HG02642 (cell line): ENCODE data around the gene VPS35.
"Not testable (repeated sequence)": the region's sequence is repeated elsewhere in the genome, so short reads cannot be mapped to it uniquely, and the experiment has no call there.

Source experiments
- ATAC-seq: cut with Tn5 transposase; IDR thresholded peaks from one replicate; pipeline ENCODE4 v1.9.1; 2021; ENCODE audit warnings: mild to moderate bottlenecking; ENCODE audit not compliant: unreplicated experiment, poor library complexity

Gene VPS35

DNA sequence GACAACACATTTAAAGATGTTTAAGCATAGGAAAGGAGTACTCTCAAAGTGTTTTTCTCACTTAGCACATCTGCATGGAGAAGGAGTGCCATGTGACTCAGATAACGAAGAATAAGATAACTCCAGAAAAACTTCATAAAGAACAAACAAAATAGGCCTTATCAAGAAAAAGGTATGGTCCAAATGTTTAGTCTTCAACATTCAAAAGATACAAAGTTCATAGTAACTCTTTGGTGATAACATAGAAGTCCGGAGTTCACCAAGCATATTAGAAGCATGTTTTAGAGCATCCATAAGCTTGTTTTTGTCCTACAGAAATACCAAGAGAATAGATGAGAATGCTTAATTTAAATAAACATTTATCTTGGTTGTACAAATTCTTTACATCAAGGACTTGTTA is 7.1 kb downstream of the VPS35 start:
- not testable (repeated sequence) for ATAC-seq

DNA sequence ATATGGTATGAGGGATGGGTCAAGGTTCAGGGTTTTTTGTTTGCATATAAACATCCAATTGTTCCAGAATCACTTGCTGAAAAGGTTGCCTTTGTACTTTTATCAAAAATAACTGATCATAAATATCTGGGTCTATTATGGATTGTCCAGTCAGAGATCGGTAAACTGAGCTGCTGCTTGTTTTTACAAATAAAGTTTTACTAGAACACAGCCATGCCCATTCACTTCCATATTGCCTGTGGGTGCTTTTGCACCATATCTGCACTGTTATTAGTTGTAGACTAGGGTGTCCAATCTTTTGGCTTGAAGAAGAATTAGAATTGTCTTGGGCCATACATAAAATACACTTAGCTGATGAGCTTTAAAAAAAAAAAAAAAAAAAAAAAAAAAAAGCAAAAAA is 11.0 kb downstream of the VPS35 start:
- not testable (repeated sequence) for ATAC-seq

DNA sequence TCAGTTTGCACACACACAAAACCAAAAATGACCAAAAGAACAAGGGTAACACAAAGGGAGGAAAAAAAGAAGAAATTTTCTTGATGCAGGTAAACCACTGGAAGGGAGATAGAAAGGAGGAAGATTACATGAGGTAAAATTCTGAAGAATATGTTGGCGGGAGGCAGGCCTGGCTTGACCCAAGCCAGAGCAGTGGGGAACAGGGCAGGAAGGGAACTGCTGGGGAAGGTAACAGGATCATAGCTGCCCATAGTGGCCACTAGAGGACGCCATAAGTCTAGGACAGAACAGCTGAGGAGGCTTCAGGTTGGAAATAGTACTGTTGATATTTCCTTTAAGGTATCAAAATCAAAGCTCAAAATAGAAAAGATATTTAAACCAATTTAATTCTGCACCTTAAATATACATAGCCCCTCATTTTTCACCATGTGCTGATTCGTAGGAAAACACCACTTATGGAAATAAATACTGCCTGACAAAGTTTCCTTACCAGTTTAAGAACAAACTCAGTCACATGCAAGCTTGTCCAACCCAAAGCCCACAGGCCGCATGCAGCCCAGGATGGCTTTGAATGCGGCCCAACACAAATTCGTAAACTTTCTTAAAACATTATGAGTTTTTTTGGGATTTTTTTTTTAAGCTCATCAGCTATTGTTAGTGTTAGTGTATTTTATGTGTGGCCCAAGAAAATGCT is 15.5 kb downstream of the VPS35 start:
- peak; percentile 76 for ATAC-seq

DNA sequence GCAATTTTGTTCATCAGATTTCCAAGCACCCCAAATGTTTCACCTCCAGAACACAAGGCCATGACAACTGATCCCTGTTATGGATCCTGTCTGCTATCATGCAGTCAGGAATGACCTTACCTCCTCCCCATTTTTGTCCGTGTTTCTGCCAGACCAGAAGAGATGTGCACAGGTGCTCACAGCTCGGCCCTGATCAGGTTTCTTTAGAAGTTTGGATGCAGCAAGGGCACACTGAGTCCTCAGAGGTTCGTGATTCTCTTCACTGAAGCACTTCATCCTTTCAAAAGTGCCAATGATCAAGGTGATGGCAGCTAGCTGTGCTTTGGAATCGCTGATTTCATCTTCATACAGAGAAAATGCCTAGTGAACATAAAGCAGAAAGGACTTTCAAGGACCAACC is 26.9 kb downstream of the VPS35 start:
- ATAC-seq, result no peak

DNA sequence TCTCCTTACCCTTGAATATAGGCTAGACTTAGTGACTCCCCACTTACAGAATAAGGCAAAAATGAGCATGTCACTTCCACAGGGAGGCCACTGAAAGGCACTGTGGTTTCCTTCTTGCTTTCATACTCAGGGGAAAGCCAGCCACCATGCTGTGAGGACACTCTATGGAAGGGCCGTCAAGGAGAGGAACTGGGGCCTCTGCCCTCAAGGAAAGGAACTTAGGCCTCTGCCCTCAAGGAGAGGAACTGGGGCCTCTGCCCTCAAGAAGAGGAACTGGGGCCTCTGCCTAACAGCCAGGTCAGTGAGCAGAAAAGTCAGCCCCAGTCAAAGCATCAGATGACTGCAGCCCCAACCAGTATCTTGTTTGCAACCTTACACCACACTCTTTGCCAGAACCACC is 30.1 kb downstream of the VPS35 start:
- peak; percentile 96 for ATAC-seq

DNA sequence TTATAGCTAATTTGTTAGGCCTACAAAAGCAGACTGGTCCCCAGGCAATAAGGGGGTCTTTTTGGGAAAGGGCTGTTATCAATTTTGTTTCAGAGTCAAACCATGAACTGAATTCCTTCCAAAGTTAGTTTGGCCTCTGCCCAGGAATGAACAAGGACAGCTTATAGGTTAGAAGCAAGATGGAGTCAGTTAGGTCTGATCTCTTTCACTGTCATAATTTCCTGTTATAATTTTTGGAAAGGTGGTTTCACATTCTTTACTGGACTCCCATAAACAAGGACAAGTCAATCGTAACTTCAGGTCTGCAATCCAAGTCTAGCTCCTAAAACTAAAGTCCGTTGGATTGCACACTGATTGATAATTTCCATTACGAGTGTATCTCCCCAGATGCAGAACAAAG is 37.7 kb downstream of the VPS35 start:
- ATAC-seq, result no peak

DNA sequence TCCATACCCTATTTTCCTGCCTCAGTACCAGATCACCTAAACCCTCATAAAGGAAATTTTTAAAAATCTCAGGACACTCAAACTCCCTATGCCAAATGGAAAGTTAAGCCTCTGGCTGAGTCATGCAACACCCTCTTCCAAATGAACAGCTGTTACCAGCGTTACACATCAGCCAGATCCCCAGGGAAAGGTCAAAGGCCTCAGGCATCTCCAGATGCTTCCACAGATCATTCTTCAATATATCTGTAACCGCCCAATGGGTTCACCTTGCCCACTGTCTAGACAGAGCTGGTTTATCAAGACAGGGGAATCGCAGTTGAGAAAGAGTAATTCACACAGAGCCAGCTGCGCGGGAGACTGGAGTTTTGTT is 38.7 kb downstream of the VPS35 start:
- no peak for ATAC-seq

DNA sequence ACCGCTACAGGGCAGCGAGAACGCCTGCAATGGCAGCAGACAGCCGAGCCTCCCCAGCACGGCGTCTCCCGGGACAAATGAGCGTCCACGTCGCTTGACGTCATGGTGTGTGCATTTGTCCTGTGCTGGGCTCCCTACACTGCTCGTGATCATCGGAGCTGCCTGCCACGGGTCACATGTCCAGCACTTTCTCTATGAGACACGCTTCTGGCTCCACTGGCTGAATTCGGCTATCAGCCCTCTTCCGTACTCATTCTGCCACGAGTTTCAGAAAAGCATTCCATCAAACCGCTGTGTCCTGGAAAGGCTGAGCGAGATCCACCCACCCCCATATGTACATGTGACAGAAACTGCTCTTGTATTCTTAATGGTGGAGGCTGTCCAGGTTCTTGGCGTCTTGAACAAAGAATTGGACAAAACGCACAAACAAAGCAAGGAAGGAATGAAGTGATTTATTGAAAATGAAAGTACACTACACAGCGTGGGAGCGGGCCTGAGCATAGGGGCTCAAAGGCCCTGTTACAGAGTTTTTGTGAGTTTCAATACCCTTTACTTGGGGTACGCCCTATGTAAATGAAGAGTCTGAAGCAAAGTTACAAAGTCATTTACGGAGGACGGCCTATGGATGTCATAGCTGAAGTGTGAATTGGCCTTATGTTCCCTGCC is 39.3 kb downstream of the VPS35 start:
- no peak for ATAC-seq

DNA sequence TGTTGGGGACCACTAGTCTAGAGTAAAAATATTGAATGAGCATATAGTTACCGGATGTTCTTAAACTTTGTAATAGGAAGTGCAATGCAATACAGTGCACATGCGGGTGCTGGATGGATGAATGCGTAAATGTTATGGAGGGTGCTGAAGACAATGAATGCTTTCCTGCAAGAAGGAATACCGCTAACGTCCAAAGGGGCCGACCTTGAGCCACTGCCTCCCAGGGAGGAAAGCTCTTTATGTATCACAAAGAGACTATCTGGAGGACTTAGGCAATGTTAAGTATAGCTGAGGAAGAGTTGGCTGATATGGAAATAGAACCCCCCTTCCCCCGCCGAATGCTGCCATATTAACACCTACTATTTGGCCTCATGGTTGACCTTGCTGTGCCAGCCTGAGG is 40.3 kb downstream of the VPS35 start:
- no peak for ATAC-seq

DNA sequence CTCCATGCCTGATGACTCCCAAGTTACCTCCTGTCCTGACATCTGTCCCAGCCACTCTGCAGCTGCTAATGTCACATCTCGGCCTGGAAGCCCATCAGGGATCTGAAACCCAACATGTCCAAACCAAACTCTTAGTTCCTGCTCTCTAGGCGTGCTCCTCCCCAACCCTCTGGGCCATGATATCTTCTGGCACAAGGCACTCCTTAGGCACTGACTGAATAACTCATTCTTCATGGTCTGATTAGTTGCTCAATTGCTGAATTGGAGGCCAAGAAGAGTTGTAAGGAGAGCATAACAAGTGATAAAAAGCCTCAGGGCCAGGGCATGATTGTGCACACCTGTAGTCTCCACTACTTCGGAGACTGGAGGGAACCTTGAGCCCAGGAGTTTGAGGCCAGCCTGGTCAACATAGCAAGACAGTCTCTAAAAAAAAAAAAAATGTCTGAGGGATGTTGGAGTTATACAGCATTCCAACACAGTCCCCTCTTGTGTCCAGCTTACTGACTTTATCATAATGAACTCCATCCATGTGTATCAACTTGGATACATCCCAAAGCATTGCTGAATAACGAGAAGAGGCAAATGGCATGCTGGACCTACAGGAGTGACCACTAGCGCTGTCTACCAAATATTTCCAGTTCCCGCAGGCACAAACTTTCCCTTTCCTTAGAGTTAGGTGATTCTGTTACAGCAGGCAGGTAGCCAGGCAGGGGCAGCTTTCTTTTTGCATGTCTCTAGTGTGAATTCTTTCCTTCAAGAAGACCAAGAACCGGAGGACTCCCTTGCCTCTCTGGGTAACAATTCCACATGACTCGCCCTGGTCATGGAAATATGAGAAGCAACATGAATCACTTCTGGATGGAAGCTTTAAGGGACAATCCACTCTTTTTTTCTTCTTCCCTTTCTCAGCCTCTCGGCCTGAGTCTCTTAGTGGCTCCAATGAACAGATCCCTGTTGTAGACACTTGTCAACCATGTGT is 49.7 kb downstream of the VPS35 start:
- no peak for ATAC-seq

DNA sequence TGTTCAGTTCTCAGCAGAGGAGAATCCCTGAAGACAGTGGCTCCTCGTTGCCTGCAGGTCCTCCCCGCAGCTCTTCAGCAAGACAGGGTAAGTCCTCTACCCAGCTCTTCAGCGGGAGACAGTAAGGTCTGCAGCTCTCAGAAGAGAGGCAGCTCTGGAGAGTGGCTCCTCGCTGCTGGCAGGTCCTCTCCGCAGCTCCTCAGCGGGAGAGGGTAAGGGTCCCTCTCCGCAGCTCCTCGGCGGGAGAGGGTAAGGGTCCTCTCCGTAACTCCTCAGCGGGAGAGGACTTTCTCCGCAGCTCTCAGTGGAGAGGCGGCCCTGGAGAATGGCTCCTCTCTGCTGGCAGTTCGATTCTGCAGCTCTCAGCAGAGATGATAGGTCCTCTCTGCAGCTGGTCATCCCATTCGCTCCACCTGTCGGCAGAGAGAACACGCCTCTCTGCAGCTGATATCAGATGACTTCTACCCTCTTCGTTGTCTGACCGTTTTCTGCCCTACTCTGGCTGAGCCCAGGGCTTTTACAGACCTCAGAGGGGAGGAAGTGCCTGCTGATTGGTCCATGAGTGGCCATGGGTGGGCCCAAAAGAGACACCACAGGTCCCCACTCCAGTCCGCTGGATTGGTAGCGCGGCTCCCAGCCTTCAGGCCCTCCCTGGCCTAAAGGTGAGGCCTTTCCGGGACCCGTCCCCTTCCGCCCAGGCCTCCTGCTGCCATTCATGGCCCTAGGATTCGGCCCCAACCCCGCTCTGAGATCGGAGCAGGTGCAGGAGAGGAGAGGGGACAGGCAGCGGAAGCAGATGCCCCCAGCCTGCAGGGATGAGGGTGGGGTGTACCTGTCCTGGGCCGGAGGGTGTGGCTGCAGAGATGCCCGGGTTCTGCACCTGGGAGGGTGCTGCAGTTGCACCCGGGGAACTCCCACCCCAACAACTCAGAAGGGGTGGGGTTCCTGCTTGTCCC is 55.9 kb downstream of the VPS35 start:
- no peak for ATAC-seq

DNA sequence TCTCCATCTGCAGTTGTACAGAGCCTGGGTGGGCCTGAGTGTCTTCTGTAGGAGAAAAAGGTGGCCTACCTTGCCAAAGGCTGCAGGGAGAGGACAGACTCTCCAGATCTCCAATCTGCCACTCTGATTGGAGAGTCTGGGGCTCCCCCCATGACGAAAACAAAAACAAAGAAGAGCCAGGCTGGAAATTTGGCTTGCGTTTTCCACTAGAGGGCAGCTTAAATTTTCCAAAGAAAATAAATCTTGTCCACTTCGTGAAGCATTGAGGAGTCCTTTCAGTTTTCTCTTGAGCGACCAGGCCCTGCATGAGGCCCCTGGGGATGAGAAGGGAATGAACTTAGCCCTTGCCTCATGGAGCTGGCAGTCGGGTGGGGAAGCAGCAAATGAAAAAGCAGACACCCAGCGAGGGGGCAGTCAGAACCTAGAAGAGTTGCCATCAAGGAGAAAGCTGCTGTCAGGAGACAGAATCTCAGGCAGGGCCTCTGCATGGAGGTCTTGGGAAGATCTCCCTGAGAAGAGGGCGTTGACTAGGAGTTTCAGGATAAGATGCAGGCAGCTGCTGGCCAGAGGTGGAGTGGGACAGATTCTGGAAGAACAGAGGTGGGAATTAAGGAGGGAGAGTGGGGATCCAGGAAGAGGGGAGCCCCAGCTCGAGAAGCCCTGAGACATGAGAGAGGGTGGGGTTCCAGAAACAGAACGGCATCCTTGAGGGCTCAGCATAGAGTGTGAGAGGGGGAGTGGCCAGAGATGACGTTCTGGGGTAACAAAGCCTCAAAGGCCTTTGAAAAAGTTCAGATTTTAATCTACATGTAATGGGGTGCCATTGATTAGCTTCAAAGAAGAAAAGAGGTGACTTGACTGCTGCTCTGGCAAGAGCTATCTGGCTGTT is 59.4 kb downstream of the VPS35 start:
- ATAC-seq, result no peak

DNA sequence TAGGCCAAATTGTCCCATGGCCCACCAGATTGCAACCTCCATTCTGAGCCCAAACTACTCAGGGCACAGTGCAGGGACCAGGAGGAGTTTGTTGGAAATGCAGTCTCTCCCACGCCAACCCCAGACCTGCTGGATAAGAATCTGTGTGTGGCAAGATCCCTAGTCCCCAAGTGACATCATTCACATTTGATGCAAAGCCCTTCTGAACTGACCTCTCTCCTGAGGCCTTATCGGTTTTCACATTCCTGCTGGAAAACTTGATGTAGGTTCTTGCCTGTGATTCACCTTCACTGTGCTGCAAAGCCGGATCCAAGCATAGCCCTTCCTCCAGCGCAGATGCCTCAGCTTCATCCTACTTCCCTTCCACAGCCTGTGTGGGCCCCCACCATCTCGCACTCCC is 61.2 kb downstream of the VPS35 start:
- no peak for ATAC-seq

DNA sequence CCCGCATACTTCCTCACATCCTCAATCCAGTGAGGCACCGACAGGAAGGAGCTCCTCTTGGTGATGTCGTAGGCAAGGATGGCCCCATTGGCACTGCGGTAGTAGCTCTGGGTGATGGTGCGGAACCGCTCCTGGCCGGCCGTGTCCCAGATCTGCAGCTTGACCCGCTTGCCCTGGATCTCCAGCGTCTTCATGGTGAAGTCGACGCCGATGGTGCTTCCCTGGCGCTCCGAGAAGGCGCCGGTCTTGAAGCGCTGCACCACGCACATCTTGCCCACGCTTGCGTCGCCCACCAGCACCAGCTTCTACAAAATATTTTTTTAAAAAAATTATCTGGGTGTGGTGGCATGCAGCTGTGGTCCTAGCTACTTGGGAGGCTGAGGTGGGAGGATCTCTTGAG is 62.3 kb downstream of the VPS35 start:
- not testable (repeated sequence) for ATAC-seq

DNA sequence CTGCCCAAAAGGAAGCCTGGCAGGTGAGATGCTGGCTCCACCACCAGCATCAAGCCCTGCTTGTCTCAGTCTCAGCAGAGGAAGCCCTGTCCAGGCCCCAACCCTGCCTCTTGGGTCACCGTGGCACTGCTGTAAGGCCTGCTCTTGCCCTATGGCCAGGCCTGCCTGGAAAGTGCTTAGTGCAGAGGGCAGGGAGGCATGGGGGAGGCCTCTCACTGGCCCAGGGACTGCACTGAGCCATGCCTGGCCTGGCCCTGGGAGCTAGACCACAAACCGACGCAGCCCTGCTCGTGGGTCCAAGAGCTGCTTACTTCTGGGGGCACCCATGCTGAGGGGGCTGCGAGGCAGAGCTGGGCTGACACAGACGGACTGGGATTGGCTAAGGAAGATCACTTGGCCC is 64.1 kb downstream of the VPS35 start:
- not testable (repeated sequence) for ATAC-seq

DNA sequence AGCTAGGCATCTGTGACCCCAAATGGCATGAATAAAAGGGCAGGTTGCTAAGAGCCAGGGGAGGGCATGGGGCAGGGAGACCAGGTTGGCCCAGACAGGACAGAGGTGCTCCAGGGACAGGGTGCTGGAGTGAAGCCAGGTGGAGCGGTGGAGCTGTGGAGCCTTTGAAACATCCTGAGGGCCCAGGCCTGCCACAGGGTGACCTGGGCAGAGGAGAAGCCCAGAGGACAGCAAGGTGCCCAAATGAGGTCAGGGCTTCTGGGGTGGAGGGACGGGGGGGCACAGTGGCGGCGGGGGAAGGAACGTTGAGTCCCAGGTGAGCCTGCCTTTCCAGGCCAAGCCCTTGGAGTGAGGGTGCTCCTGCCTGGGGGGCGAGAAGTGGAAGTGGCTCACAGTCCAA is 65.3 kb downstream of the VPS35 start:
- ATAC-seq, result not testable (repeated sequence)

DNA sequence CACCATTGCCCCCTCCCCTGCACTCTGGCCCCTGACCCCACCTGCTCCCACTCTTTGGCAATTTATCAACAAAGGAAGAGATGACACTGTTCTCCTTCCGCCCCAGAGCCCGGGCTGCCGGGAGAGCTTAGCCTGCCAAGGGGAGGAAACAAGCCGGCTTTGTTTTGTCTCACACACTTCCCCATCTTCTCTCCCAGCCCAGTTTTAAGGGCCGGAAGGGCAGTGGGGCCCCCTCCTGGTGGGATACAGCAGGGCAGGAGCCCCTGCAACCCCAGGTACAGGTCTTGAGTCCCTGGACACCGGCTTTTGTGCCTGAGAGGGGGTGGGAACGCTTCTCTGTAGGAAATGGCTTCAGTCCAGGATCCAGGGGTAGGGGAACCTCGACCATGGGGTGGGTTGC is 65.7 kb downstream of the VPS35 start:
- ATAC-seq, result not testable (repeated sequence)

DNA sequence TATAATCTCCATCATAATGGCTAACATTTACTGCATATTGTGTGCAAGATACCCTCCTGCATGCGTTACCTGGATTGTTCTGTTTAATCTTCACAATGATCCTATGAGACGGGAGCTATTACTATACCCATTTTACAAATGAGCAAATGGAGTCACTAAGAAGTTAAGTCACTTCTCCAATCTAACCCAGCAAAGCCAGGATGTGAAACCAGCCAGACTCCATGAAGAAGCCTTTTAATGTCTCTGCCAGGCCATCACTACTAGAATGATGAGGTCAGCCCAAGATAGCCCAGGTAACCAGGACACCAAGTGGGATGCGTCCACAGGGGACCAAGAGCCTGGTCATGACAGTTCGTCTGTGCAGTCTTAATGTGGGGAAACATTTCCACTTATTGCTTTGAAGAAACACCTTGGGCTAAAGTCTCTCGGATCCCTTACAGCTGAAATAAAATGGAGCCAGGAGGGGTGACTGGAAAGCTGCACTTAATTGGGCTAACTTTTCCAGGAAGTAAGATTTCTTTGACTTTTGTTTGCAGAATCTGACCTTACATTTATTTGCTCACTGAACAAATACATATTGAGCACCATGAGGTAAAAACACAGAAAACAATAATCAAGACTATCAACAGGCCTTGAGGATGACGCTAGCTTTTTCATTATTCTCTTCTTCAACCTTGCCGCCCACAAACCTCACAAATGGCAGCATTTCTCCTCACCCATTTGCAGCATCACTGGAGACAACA is 66.9 kb downstream of the VPS35 start:
- ATAC-seq, result no peak
